ENCODE results near the gene TLE3.
"Not testable (repeated sequence)": the region's sequence is repeated elsewhere in the genome, so short reads cannot be mapped to it uniquely, and the experiment has no call there.

TLE3 gene

GRCh38 chr15:70126362-70126761 is 28.6 kb upstream of the TLE3 start:
- no peak for DNase-seq (ENCODE audit: low spot score)

- DNase-seq (ENCODE audit: low spot score), result no peak
These were observed 27.9 kb upstream of the TLE3 start for GRCh38 chr15:70125605-70126004.

- DNase-seq (ENCODE audit: low spot score), result no peak
These were observed 24.0 kb upstream of the TLE3 start for GRCh38 chr15:70121624-70122302.

GRCh38 chr15:70120958-70121623 is 23.4 kb upstream of the TLE3 start:
- DNase-seq (ENCODE audit: low spot score), result no peak

- DNase-seq (ENCODE audit: low spot score), result no peak
These were observed 22.3 kb upstream of the TLE3 start for GRCh38 chr15:70119911-70120508.

- DNase-seq (ENCODE audit: low spot score), result no peak
These were observed 20.9 kb upstream of the TLE3 start for GRCh38 chr15:70118599-70118998.

DNA sequence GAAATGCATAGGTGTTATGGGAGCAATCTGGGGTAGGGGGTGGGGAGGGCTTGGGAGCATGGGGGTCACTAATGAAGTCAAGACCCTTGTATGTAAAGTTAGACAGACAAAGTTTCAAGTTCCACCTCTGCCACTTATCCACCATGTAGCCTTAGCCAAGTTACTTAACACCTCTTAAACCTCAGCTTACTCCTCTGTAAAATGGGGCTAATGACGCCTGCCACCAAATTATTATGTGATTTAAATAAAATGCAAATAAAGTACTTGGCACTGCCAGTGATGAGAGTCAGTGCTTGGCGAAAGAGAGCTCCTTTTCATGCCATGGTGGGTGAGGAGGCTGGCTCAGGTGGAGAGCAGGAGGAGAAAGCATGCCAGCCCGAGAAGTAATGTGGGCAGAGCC is 18.6 kb upstream of the TLE3 start:
- no peak for DNase-seq (ENCODE audit: low spot score)

- no peak for DNase-seq (ENCODE audit: low spot score)
These were observed 16.5 kb upstream of the TLE3 start for GRCh38 chr15:70114221-70114620.

DNA sequence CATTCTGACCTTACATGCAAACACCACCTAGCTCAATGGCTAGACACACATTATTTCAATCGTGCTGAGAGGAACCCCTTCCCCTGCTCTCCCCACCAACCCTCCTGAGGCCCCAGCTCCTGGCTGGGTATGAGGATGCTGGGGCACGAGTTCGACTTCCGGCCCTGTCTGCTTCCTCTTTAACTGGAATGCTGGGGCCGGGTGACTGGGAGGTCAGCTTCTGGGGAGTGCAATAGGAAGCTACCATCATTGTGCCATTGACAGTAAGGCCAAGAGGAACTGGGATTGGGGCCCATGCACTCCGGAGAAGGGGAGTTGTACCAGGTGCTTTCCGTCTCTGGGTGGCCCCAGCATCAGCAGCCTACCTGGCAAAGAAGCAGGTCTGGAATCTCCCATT is 15.6 kb upstream of the TLE3 start:
- DNase-seq (ENCODE audit: low spot score), result no peak

DNA sequence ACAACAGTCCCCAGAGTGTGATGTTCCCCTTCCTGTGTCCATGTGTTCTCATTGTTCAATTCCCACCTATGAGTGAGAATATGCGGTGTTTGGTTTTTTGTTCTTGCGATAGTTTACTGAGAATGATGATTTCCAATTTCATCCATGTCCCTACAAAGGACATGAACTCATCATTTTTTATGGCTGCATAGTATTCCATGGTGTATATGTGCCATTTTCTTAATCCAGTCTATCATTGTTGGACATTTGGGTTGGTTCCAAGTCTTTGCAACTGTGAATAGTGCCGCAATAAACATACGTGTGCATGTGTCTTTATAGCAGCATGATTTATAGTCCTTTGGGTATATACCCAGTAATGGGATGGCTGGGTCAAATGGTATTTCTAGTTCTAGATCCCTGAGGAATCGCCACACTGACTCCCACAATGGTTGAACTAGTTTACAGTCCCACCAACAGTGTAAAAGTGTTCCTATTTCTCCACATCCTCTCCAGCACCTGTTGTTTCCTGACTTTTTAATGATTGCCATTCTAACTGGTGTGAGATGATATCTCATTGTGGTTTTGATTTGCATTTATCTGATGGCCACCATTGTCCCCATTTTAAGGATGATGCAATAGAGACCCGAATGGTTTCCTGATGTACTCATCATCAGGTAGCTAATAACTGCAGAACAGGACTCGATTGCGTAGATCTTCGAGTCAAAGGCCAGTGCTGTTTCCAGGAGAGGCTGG is 15.0 kb upstream of the TLE3 start:
- DNase-seq (ENCODE audit: low spot score), result not testable (repeated sequence)

GRCh38 chr15:70112074-70112395 is 14.3 kb upstream of the TLE3 start:
- no peak for DNase-seq (ENCODE audit: low spot score)

GRCh38 chr15:70111203-70112073 is 13.7 kb upstream of the TLE3 start:
- DNase-seq (ENCODE audit: low spot score), result peak; percentile 60

- no peak for DNase-seq (ENCODE audit: low spot score)
These were observed 12.3 kb upstream of the TLE3 start for GRCh38 chr15:70109978-70110377.

- no peak for DNase-seq (ENCODE audit: low spot score)
These were observed 11.8 kb upstream of the TLE3 start for GRCh38 chr15:70109531-70109930.

GRCh38 chr15:70103880-70104626 is 6.3 kb upstream of the TLE3 start:
- DNase-seq (ENCODE audit: low spot score), result no peak

- no peak for DNase-seq (ENCODE audit: low spot score)
These were observed 5.1 kb upstream of the TLE3 start for GRCh38 chr15:70102827-70103226.

GRCh38 chr15:70101459-70102113 is 3.9 kb upstream of the TLE3 start:
- peak; percentile 86 for DNase-seq (ENCODE audit: low spot score)

- peak; percentile 20 for DNase-seq (ENCODE audit: low spot score)
These were observed 3.0 kb upstream of the TLE3 start for GRCh38 chr15:70100474-70101341.

GRCh38 chr15:70099967-70100473 is 2.3 kb upstream of the TLE3 start:
- no peak for DNase-seq (ENCODE audit: low spot score)
